GM12878 (cell line): Measurements from ENCODE around the gene SELENOW. TPM values are rescaled to one million over a fixed set of nuclear protein-coding genes. Genes with fewer than 3 reads are reported as not detected.
A peak's percentile ranks its signal among the peaks of the same experiment; 100 is the strongest.
"Not testable (repeated sequence)": the region's sequence is repeated elsewhere in the genome, so short reads cannot be mapped to it uniquely, and the experiment has no call there.

ENCODE experiments used
- ATAC-seq: fragments of 200-7000 bp; cut with Tn5 transposase; 3 replicates; pipeline ENCODE4 v1.9.1; 2020; ENCODE audit warnings: mild to moderate bottlenecking, moderate library complexity
- BruUV-seq: library from RNA; stranded (reverse); fragments of 400-500 nt; replicated peaks from 2 replicates; lab custom pipeline; 2021; lab: Mats Ljungman, UMichigan
- CTCF ChIA-PET: fragments of 300-600 bp; sonication (Branson Sonifier 250); formaldehyde crosslinking; extraction: SDS; loops from one replicate; lab custom pipeline; 2021; ENCODE audit warnings: inconsistent platforms; lab: Yijun Ruan, JAX
- POLR2A ChIA-PET: fragments of 350-600 bp; formaldehyde crosslinking; extraction: SDS; loops from one replicate; lab custom pipeline; 2021; ENCODE audit warnings: inconsistent platforms; lab: Charles Lee
- RAD21 ChIA-PET: fragments of 300-600 bp; sonication (Branson Sonifier 250); formaldehyde crosslinking; loops from one replicate; lab custom pipeline; 2023; ENCODE audit warnings: antibody characterized with exemption; ENCODE audit not compliant: unreplicated experiment; lab: Charles Lee
- SMC1A ChIA-PET: fragments of 300-600 bp; sonication (Branson Sonifier 250); formaldehyde crosslinking; loops from one replicate; lab custom pipeline; 2023; ENCODE audit not compliant: unreplicated experiment, uncharacterized antibody; lab: Charles Lee
- DNase-seq: peaks from one replicate; pipeline ENCODE4 v3.0.0-alpha.2; 2011; ENCODE audit warnings: low read depth, low spot score
- FAIRE-seq: peaks from 3 replicates; lab custom pipeline; 2011; peaks lifted over from hg19 to GRCh38; lab: Jason Lieb, UNC
- H2AFZ ChIP-seq: 2 replicates; pipeline ENCODE4 v1.6.0; 2011; ENCODE audit warnings: low read depth, low read length, control low read depth; ENCODE audit not compliant: control insufficient read depth
- H3K27ac ChIP-seq: 2 replicates; pipeline ENCODE4 v1.5.1; 2011; ENCODE audit warnings: control low read depth; ENCODE audit not compliant: control insufficient read depth, insufficient read depth
- H3K27me3 ChIP-seq, 2 experiments: replicated peaks in 1 of 2; 2 replicates each; pipeline versions ENCODE4 v1.6.0 to v1.6.1; 2011; ENCODE audit warnings: low read length in 1 of 2; ENCODE audit not compliant: control insufficient read depth in 2 of 2, insufficient read depth in 2 of 2
- H3K36me3 ChIP-seq, 2 experiments: 2 replicates each; pipeline ENCODE4 v1.5.1; 2011; ENCODE audit warnings: low read length in 1 of 2; ENCODE audit not compliant: control insufficient read depth in 2 of 2, insufficient read depth in 2 of 2
- H3K4me1 ChIP-seq: 2 replicates; pipeline ENCODE4 v1.6.1; 2011; ENCODE audit warnings: mild to moderate bottlenecking, low read length, moderate library complexity, mixed read lengths; ENCODE audit not compliant: control insufficient read depth, insufficient read depth
- H3K4me2 ChIP-seq: 2 replicates; pipeline ENCODE4 v1.6.0; 2011; ENCODE audit warnings: control low read depth; ENCODE audit not compliant: control insufficient read depth, insufficient read depth
- H3K4me3 ChIP-seq: fragments of 200-600 bp; sonication (generic); 2 replicates; pipeline ENCODE4 v1.5.1; 2016
- H3K79me2 ChIP-seq: 2 replicates; pipeline ENCODE4 v1.6.0; 2011; ENCODE audit warnings: low read length; ENCODE audit not compliant: control insufficient read depth, insufficient read depth
- H3K9ac ChIP-seq: 2 replicates; pipeline ENCODE4 v1.8.0; 2011; ENCODE audit warnings: low read length, control low read depth, mixed read lengths; ENCODE audit not compliant: control insufficient read depth, insufficient read depth
- H3K9me3 ChIP-seq: replicated peaks from 3 replicates; pipeline ENCODE4 v1.5.1; 2011; ENCODE audit warnings: mild to moderate bottlenecking, low read length; ENCODE audit not compliant: control insufficient read depth, insufficient read depth
- H4K20me1 ChIP-seq: 2 replicates; pipeline ENCODE4 v1.6.0; 2011; ENCODE audit not compliant: control insufficient read depth, insufficient read depth
- ATF7 ChIP-seq: fragments of 450-650 bp; IDR thresholded peaks from 2 replicates; pipeline ENCODE4 v1.6.1; 2016; ENCODE audit warnings: low read depth, mild to moderate bottlenecking
- CBX5 ChIP-seq: sonication (generic); IDR thresholded peaks from 2 replicates; pipeline ENCODE4 v1.6.1; 2016; ENCODE audit warnings: low read depth, moderate library complexity, mild to moderate bottlenecking, inconsistent platforms
- CREM ChIP-seq: IDR thresholded peaks from 2 replicates; pipeline ENCODE4 v1.6.1; 2014; ENCODE audit warnings: antibody characterized with exemption, low read depth
- DPF2 ChIP-seq: fragments of 450-650 bp; IDR thresholded peaks from 2 replicates; pipeline ENCODE4 v1.6.1; 2017; ENCODE audit warnings: mild to moderate bottlenecking
- EED ChIP-seq: sonication (generic); IDR thresholded peaks from 2 replicates; pipeline ENCODE4 v1.6.1; 2016; ENCODE audit warnings: antibody characterized with exemption, low read depth
- FOXM1 ChIP-seq: IDR thresholded peaks from 2 replicates; pipeline ENCODE4 v1.6.1; 2012; ENCODE audit warnings: low read depth, mild to moderate bottlenecking, inconsistent platforms, low read length, moderate library complexity
- IKZF1 ChIP-seq: fragments of 450-650 bp; conservative IDR thresholded peaks from 2 replicates; pipeline ENCODE4 v1.6.1; 2017; ENCODE audit warnings: antibody characterized with exemption, mild to moderate bottlenecking
- JUNB ChIP-seq: IDR thresholded peaks from 2 replicates; pipeline ENCODE4 v1.6.1; 2016; ENCODE audit warnings: antibody characterized with exemption, mild to moderate bottlenecking
- MAX ChIP-seq: IDR thresholded peaks from 2 replicates; pipeline ENCODE4 v1.6.1; 2012; ENCODE audit warnings: low read depth, low read length, improper control_type of control experiment
- MLLT1 ChIP-seq: fragments of 450-650 bp; IDR thresholded peaks from 2 replicates; pipeline ENCODE4 v1.6.1; 2016; ENCODE audit warnings: mild to moderate bottlenecking
- MTA2 ChIP-seq: fragments of 450-650 bp; IDR thresholded peaks from 2 replicates; pipeline ENCODE4 v1.6.1; 2016; ENCODE audit warnings: low read depth, mild to moderate bottlenecking, moderate library complexity
- NR2F1 ChIP-seq: fragments of 450-650 bp; conservative IDR thresholded peaks from 2 replicates; pipeline ENCODE4 v1.6.1; 2017; ENCODE audit warnings: mild to moderate bottlenecking
- PAX5 ChIP-seq: IDR thresholded peaks from 2 replicates; pipeline ENCODE4 v1.6.1; 2011; ENCODE audit warnings: low read depth, low read length, borderline replicate concordance
- PML ChIP-seq: IDR thresholded peaks from 2 replicates; pipeline ENCODE4 v1.6.1; 2012; ENCODE audit warnings: low read length, inconsistent platforms
- STAT3 ChIP-seq: IDR thresholded peaks from 2 replicates; pipeline ENCODE4 v1.6.1; 2011; ENCODE audit warnings: low read depth, low read length, improper control_type of control experiment
- TCF12 ChIP-seq: IDR thresholded peaks from 2 replicates; pipeline ENCODE4 v1.6.1; 2011; ENCODE audit warnings: low read depth, mild to moderate bottlenecking, low read length
- TCF7 ChIP-seq: IDR thresholded peaks from 2 replicates; pipeline ENCODE4 v1.6.1; 2014; ENCODE audit warnings: antibody characterized with exemption, borderline replicate concordance
- ZBED1 ChIP-seq: IDR thresholded peaks from 2 replicates; pipeline ENCODE4 v1.6.1; 2016; ENCODE audit warnings: borderline replicate concordance
- WGBS: methylation state at CpG from one replicate; pipeline ENCODE4 v1.1.6; 2016; ENCODE audit warnings: low lambda C conversion rate; ENCODE audit not compliant: insufficient replicate concordance, insufficient coverage; ENCODE audit errors: missing lambda C conversion rate; 5-methylcytosine and 5-hydroxymethylcytosine counted together
- in situ Hi-C: fragments of 300-500 bp; cut with MboI; formaldehyde crosslinking; loops from 9 replicates; pipeline ENCODE4 v1.14.3; 2018; ENCODE audit warnings: mixed read lengths
- intact Hi-C: fragments of 100-400 bp; cut with micrococcal nuclease; formaldehyde crosslinking; loops from one replicate; pipeline ENCODE4 v1.14.2; 2022; ENCODE audit not compliant: unreplicated experiment
- polyA plus RNA-seq, 11 experiments: library from polyadenylated mRNA; depleted of rRNA in 4 of 11; unstranded in 6 of 11; stranded (reverse) in 5 of 11; fragments of >200 nt; fragmentation: Nextera tagmentation in 4 of 11; fragmentation: Illumina TruSeq in 1 of 11; extraction: Ambion mirVana in 4 of 11; extraction: Trizol in 1 of 11; gene quantifications; 1 replicate in 1 of 11; 2 replicates in 10 of 11; pipeline versions ENCODE4 v1.2.1 to v1.2.3, GENCODE V29; 2011 to 2016; ENCODE audit warnings: inconsistent platforms in 2 of 11, missing spikeins in 2 of 11, low read depth in 1 of 11
- total RNA-seq, 4 experiments: library from RNA; depleted of rRNA in 3 of 4; stranded (reverse); fragments of >200 nt in 3 of 4; fragmentation: Illumina TruSeq in 1 of 4; extraction: Trizol in 1 of 4; gene quantifications; 2 replicates each; pipeline versions ENCODE4 v1.2.1 to v1.2.3, GENCODE V29; 2013 to 2021

Gene SELENOW
- total and polyA plus RNA-seq, 10 of the 15 experiments (the other 5 are each of a cell fraction or from before 2014, with no cell fraction given) = 53.3 to 186 (median 101) TPM

- ChIA-PET SMC1A (interaction anchor here (1.3 kb wide), 1 partner anchor 309 kb away, joined by 3 read pairs; no protein-coding TSS in a partner anchor), POLR2A (interaction anchor here (0.7 kb wide), 1 partner anchor 54 kb away, joined by 3 read pairs; no protein-coding TSS in a partner anchor), RAD21 (interaction anchor here (1.5 kb wide), 1 partner anchor 397 kb away, joined by 4 read pairs; the partner anchor contains the start of gene DHX34), CTCF (interaction anchor here (0.7 to 4.1 kb wide), 6 partner anchors 19 to 397 kb away, joined by 3 to 15 read pairs (median 3); partner anchors contain the start of genes DHX34 and EHD2)
- in situ Hi-C loops, H3K27me3 ChIP-seq, FAIRE-seq, H2AFZ ChIP-seq, ATAC-seq, H3K9me3 ChIP-seq, H4K20me1 ChIP-seq, intact Hi-C loops, DNase-seq: not testable (repeated sequence)
- H3K27ac ChIP-seq = peak overlapping the region; percentile 33; the same call in 1 of the 2 replicates
- peak; percentile 99 for TF ChIP-seq MLLT1
- peaks cover 6 to 12% of the 10 kb centered on the region in 2 experiments for H3K36me3 ChIP-seq
- H3K9ac ChIP-seq = peak overlapping the region; percentile 91; the same call in 1 of the 2 replicates
- peak overlapping the region; percentile 92 for H3K4me3 ChIP-seq
- peaks cover 28% of the 10 kb centered on the region for H3K79me2 ChIP-seq
- peak overlapping the region; percentile 9; the same call in 1 of the 2 replicates for H3K4me2 ChIP-seq
- WGBS = 39% methylated on average over 14 of the region's 17 CpGs
- BruUV-seq = TSS peak; percentile 77
- H3K4me1 ChIP-seq = peaks cover 16% of the 10 kb centered on the region
These were observed 32.4 kb upstream of the SELENOW start for GRCh38 chr19:47746129-47746528.

DNA sequence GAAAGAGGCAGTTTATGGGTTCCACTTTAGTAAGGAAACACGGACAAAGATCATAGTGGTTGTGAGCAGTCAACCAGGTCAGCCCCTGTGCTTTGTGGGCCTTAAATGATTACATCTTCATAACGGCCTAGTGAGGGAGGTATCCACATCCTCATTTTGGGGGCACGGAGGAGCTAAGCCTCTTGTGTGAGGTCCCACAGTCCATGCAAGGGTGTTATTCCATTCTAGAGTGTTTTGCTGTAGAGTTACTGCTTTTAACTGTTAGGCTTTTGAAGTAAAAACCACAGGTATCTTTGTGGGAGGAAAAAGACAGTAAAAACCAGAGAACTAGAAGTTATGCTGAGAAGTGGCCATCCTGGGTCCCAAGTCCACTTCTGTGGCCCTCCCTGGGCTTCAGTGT is 29.2 kb upstream of the SELENOW start:
- intact Hi-C loops = no loop called here
- TF ChIP-seq MAX (no peak), STAT3 (no peak), ATF7 (peak; percentile 61; the same call in 1 of the 2 replicates), IKZF1 (peak; percentile 56; the same call in 1 of the 2 replicates), FOXM1 (peak; percentile 80; the same call in 1 of the 2 replicates), PAX5 (peak; percentile 72; the same call in 1 of the 2 replicates), CREM (peak; percentile 65), ZBED1 (no peak), PML (peak; percentile 77), CBX5 (no peak), TCF12 (no peak), EED (peak; percentile 70), JUNB (peak; percentile 60), NR2F1 (peak; percentile 66), TCF7 (peak; percentile 84), MTA2 (peak; percentile 37; the same call in 1 of the 2 replicates), DPF2 (peak; percentile 62; the same call in 1 of the 2 replicates)

More for the DNA sequence above, 29.2 kb upstream of the SELENOW start:
- CTCF ChIA-PET = interaction anchor here (1.0 kb wide), 1 partner anchor 9 kb away, joined by 3 read pairs; no protein-coding TSS in a partner anchor
- Histone ChIP-seq H2AFZ (no peak overlapping the region), H3K9ac (no peak overlapping the region), H3K4me1 (peaks cover 6% of the 10 kb centered on the region), H3K36me3 (peaks cover 25 to 32% of the 10 kb centered on the region in 2 experiments), H3K27ac (peak overlapping the region; percentile 52), H3K27me3 (no peaks in the 10 kb centered on the region), H3K4me2 (peak overlapping the region; percentile 73; the same call in 1 of the 2 replicates), H3K9me3 (no peaks in the 10 kb centered on the region), H3K4me3 (peak overlapping the region; percentile 46; the same call in 1 of the 2 replicates), H3K79me2 (peaks cover 28% of the 10 kb centered on the region), H4K20me1 (no peaks in the 10 kb centered on the region)
- FAIRE-seq = peak; percentile 88
- BruUV-seq = no TSS peak
- RAD21 ChIA-PET = no interaction called here
- in situ Hi-C loops = no loop called here
- peak; percentile 51 for DNase-seq
- peak; percentile 85 for ATAC-seq
- 2% methylated on average over 3 of the region's 3 CpGs for WGBS
- SMC1A ChIA-PET = no interaction called here
- POLR2A ChIA-PET = no interaction called here
